AG04449 (cell line): ENCODE measurements around the gene PKHD1.

Source experiments
- CTCF ChIA-PET: fragments of 350-600 bp; formaldehyde crosslinking; extraction: SDS; loops from one replicate; lab custom pipeline; 2021; ENCODE audit warnings: antibody characterized with exemption; lab: Yijun Ruan, JAX
- POLR2A ChIA-PET: fragments of 400-600, 350-600 bp; formaldehyde crosslinking; extraction: SDS; loops from one replicate; lab custom pipeline; 2020; ENCODE audit warnings: antibody characterized with exemption, inconsistent platforms; lab: Yijun Ruan, JAX
- DNase-seq: peaks from one replicate; pipeline ENCODE4 v3.0.0-alpha.2; 2010; ENCODE audit warnings: low read depth, low spot score
- H3K4me3 ChIP-seq: 2 replicates; pipeline ENCODE4 v1.5.1; 2011; ENCODE audit warnings: low read depth, mild to moderate bottlenecking, control low read depth, low read length
- CTCF ChIP-seq: IDR thresholded peaks from one replicate; pipeline ENCODE4 v1.5.1; 2011; ENCODE audit warnings: mild to moderate bottlenecking, moderate library complexity, low read length, control low read depth, inconsistent platforms; ENCODE audit not compliant: insufficient read depth; ENCODE audit errors: missing control alignments

The PKHD1 gene

GRCh38 chr6:52024451-52025068, 62.9 kb downstream of the PKHD1 start:
- no peak for TF ChIP-seq CTCF
- no peak for DNase-seq
- CTCF ChIA-PET, result interaction anchor here (1.2 to 1.7 kb wide), 3 partner anchors 25 to 1212 kb away, joined by 3 to 4 read pairs (median 4); no protein-coding TSS in a partner anchor
- H3K4me3 ChIP-seq, result no peak overlapping the region
- POLR2A ChIA-PET, result no interaction called here

GRCh38 chr6:52022675-52023074, 64.7 kb downstream of the PKHD1 start:
- no peak for DNase-seq
- POLR2A ChIA-PET, result no interaction called here

GRCh38 chr6:52020945-52021570, 66.4 kb downstream of the PKHD1 start:
- no peak for DNase-seq
- no peak overlapping the region for H3K4me3 ChIP-seq
- ChIA-PET CTCF (interaction anchor here (0.9 to 2.8 kb wide), 12 partner anchors 9 to 1207 kb away, joined by 3 to 15 read pairs (median 4); no protein-coding TSS in a partner anchor), POLR2A (no interaction called here)
- peak; percentile 29 for TF ChIP-seq CTCF

More at GRCh38 chr6:52022675-52023074, 64.7 kb downstream of the PKHD1 start:
- TF ChIP-seq CTCF, result no peak
- no peak overlapping the region for H3K4me3 ChIP-seq
- CTCF ChIA-PET, result interaction anchor here (0.9 to 2.8 kb wide), 4 partner anchors 11 to 1209 kb away, joined by 4 to 15 read pairs (median 8); no protein-coding TSS in a partner anchor

GRCh38 chr6:52019881-52020280, 67.5 kb downstream of the PKHD1 start:
- ChIA-PET POLR2A (no interaction called here), CTCF (interaction anchor here (0.9 to 2.8 kb wide), 9 partner anchors 8 to 1891 kb away, joined by 3 to 15 read pairs (median 4); no protein-coding TSS in a partner anchor)
- no peak for TF ChIP-seq CTCF
- H3K4me3 ChIP-seq, result no peak overlapping the region
- DNase-seq, result no peak

- no peak for DNase-seq
- no peak for TF ChIP-seq CTCF
- POLR2A ChIA-PET, result no interaction called here
- H3K4me3 ChIP-seq, result no peak overlapping the region
- CTCF ChIA-PET, result interaction anchor here (1.0 to 1.8 kb wide), 6 partner anchors 9 to 1203 kb away, joined by 3 to 9 read pairs (median 3); no protein-coding TSS in a partner anchor
Observed at GRCh38 chr6:52019092-52019491, 68.3 kb downstream of the PKHD1 start.

GRCh38 chr6:52016915-52017748, 70.3 kb downstream of the PKHD1 start:
- CTCF ChIA-PET, result no interaction called here
- H3K4me3 ChIP-seq, result no peak overlapping the region
- no peak for TF ChIP-seq CTCF
- POLR2A ChIA-PET, result no interaction called here
- DNase-seq, result no peak
